ENCODE results near the gene LRRC8D.
A peak's percentile ranks its signal among the peaks of the same experiment; 100 is the strongest.

Gene LRRC8D

DNA sequence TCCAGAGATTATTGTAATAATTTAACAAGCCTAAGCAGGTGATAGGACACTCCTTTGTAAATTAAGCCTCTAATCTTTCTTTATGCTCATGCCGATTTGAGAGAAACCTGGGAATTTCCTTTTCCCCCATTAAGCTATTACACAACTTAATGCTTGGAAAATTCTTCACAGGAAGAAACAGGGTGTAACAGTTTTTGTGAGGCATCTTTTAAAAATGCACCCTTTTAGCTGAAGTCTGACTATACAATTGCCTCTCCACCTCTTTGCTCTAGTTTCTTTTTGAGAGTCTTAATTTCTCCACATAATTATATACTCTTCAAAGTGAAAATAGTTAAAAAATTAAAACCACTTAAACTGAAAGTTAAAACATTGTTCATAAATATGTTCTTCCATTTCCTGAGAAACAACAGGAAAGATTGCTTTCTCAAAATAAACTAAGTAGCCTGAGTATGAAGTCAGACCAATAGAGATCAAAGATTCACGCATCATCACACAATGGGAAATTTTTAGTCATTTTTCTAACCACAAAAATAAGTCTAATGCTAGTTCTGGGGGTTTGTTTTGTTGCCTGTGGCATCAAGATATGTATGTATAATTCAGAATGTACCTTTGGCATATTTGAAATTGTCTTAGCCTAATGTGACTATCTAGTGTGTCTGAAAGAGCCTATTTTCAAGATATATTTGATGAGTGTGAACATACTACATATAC is 34.7 kb downstream of the LRRC8D start:
- peak overlapping the region; percentile 32 for H3K4me3 ChIP-seq (ENCODE audit: low read depth, low read length)
- TF ChIP-seq, protein P1, sequence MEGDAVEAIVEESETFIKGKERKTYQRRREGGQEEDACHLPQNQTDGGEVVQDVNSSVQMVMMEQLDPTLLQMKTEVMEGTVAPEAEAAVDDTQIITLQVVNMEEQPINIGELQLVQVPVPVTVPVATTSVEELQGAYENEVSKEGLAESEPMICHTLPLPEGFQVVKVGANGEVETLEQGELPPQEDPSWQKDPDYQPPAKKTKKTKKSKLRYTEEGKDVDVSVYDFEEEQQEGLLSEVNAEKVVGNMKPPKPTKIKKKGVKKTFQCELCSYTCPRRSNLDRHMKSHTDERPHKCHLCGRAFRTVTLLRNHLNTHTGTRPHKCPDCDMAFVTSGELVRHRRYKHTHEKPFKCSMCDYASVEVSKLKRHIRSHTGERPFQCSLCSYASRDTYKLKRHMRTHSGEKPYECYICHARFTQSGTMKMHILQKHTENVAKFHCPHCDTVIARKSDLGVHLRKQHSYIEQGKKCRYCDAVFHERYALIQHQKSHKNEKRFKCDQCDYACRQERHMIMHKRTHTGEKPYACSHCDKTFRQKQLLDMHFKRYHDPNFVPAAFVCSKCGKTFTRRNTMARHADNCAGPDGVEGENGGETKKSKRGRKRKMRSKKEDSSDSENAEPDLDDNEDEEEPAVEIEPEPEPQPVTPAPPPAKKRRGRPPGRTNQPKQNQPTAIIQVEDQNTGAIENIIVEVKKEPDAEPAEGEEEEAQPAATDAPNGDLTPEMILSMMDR (IDR thresholded peaks at IDR 0.05; ENCODE audit: low read depth, low read length), result no peak

DNA sequence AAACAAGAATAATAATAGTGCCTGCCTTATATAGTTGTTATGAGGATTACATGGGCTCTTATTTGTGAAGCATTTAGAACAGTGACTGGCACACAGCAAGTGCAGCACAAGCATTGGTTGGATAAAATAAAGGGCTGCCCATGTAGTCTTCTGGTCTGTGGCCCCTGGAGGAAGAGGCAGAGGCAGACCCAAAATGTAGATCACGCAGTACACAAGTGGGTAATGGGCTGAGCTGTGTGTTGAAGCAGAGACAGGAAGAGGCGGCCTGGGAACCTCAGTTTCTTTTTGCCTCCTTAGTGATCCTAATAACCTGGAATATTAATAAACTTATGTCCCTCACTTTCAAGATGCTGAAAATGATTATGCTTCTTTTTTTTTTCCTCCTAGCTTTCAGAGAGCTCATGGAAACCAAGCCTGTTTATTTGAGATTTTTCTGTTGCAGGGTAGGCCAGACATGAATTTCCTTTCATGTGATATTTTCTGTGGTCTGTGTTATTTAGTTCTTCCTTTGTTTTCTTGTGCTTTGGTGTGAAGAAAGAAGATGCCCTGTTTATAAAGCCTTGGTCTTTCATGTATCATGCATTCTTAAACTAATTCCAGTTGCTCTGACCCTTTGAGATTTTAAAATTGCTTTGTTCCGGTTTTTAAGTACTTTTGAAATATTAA is 42.5 kb downstream of the LRRC8D start:
- TF ChIP-seq, protein P1 (IDR thresholded peaks at IDR 0.05; ENCODE audit: low read depth, low read length), result no peak
- no peak overlapping the region for H3K4me3 ChIP-seq (ENCODE audit: low read depth, low read length)

DNA sequence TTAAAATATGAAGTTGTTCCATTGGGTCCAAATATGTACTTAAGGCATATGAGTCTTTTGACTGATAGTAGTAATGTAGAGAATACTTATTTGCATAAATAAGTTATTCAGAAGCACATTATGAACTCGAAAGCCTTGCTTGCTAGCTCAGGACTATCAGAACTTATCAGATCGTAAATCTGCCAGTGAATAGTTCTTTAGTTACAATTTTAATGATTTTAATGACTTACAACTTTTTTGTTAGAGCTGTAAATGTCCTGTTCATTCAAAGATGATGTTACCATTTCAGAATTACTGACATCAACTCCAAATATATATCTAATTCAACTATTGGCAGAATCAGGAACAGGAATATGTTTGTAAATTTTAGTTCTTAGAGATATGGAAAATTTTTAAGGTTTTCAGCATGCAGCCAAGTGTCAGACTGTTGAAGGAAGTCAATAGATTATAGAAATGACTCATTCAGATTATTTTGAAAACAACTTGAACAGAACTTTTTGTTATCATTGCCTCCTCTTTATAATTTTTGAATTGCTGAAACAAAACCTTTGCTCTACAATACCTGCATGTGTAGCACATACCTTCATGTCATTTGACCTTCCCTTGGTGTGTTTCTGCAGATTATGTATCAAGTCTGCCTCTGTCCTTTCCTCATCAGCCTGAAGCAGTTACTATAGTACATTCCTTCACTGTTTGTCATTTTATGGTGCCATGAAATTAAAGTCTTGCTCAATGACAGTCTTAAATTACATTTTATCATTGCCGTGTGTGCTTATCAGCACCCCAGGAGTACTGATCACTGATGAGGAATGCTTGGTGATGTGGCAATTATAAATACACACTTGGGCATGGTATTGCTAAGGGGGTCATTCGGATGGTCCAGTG is 44.9 kb downstream of the LRRC8D start:
- H3K4me3 ChIP-seq (ENCODE audit: low read depth, low read length), result no peak overlapping the region
- TF ChIP-seq, protein P1 (IDR thresholded peaks at IDR 0.05; ENCODE audit: low read depth, low read length), result no peak

DNA sequence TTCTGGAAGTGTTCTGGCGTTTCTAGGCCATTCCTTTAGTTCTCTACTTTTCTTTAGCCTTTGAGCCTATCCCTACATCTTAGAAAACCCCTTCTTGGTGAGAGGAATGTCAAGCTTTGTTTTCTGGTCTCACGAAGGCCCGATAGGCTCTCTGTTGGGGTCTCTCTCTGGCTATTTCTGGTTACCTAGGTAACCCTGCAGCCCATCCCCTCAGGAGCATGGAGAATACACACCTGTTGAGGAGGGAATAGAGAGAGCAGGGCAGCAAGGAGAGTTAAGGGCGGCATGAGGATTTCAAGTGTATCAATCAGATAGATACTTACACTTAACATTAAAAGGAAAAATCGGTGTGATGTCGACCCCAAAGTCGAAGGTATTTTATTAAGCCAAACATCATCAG is 45.7 kb downstream of the LRRC8D start:
- TF ChIP-seq, protein P1 (IDR thresholded peaks at IDR 0.05; ENCODE audit: low read depth, low read length), result no peak
- H3K4me3 ChIP-seq (ENCODE audit: low read depth, low read length), result no peak overlapping the region

DNA sequence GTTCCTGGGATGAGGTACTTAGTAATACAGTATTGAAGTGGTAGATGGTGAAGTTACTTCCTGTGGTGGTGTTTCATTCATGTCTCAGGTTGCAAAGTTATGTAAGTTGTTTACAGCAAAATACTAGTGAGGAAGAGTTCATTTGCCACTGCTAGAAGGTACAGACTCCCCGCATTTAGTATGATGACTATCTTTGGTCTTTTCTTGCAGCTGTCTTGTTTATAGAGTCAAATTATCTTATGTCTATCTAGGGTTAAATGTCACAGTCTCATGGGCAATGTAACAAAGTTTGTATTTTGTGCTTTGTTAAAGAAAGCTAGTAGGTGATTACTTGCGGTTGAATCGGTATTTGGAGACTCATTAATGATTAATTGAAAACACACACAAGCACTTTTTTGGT is 50.2 kb downstream of the LRRC8D start:
- no peak overlapping the region for H3K4me3 ChIP-seq (ENCODE audit: low read depth, low read length)
- TF ChIP-seq, protein P1 (IDR thresholded peaks at IDR 0.05; ENCODE audit: low read depth, low read length), result no peak

DNA sequence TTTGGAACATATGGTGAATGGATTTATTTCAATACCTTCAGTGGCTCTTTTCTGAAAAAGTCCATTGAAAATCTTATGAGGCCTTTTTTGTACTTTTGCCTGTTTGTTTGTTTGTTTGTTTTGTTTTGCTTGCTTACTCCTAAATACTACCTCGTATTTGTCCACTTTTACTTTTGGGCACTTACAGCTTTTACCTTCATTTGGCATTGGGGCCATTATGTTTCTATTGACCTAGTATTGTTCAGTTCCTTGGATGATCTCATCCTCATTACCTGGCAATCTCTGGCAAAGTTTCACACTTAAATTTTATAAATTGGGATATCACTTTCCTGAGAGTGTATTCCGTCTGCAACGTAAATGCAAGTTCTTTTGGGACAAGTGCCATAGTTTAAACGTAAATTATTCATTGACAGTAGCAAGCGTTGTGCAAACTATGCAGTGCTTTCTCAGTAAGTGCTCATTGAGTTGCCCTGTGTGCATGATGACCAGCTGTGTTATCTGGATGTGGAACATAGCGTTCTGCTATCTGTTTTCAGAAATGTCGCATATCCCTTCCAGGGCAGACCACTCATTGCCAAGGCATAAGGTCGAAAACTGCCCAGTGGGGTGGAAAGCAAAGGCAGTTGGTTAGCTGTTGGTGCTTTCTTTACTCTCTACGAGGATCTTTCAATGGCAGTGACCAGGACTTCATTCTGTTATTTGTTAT is 51.1 kb downstream of the LRRC8D start:
- TF ChIP-seq, protein P1 (IDR thresholded peaks at IDR 0.05; ENCODE audit: low read depth, low read length), result no peak

More for the DNA sequence above, 51.1 kb downstream of the LRRC8D start:
- no peak overlapping the region for H3K4me3 ChIP-seq (ENCODE audit: low read depth, low read length)
